WERI-Rb-1 (cell line): ENCODE data around the gene MAP4K3.

Source experiments
- DNase-seq: peaks from one replicate; pipeline ENCODE4 v3.0.0-alpha.2; 2020
- H3K27ac ChIP-seq: fragments of 250-450 bp; sonication (Bioruptor Pico); 2 replicates; pipeline ENCODE4 v1.5.1; 2020; ENCODE audit warnings: mild to moderate bottlenecking, moderate library complexity
- H3K27me3 ChIP-seq: fragments of 250-450 bp; sonication (Bioruptor Pico); 2 replicates; pipeline ENCODE4 v1.5.1; 2021; ENCODE audit warnings: mild to moderate bottlenecking, low read depth, moderate library complexity; ENCODE audit not compliant: insufficient read depth, severe bottlenecking
- H3K36me3 ChIP-seq: fragments of 250-450 bp; sonication (Bioruptor Pico); 2 replicates; pipeline ENCODE4 v1.5.1; 2020; ENCODE audit warnings: mild to moderate bottlenecking, moderate library complexity
- H3K4me3 ChIP-seq: 2 replicates; pipeline ENCODE4 v1.5.1; 2011; ENCODE audit warnings: low read depth, mild to moderate bottlenecking, control low read depth, low read length
- H3K9me3 ChIP-seq: fragments of 250-450 bp; sonication (Bioruptor Pico); 2 replicates; pipeline ENCODE4 v1.5.1; 2021; ENCODE audit warnings: mild to moderate bottlenecking, moderate library complexity; ENCODE audit not compliant: severe bottlenecking
- CTCF ChIP-seq: IDR thresholded peaks from 2 replicates; pipeline ENCODE4 v1.5.1; 2011; ENCODE audit warnings: low read depth, mild to moderate bottlenecking, control low read depth, inconsistent platforms, low read length

Gene MAP4K3

GRCh38 chr2:39469807-39470206, 32.7 kb upstream of the MAP4K3 start:
- no peak for TF ChIP-seq CTCF
- H3K27ac ChIP-seq: no peak overlapping the region

GRCh38 chr2:39468579-39469451, 31.7 kb upstream of the MAP4K3 start:
- TF ChIP-seq CTCF: no peak
- no peak overlapping the region for H3K4me3 ChIP-seq
- H3K36me3 ChIP-seq: no peaks in the 10 kb centered on the region
- H3K27me3 ChIP-seq: no peaks in the 10 kb centered on the region
- DNase-seq: no peak
- H3K9me3 ChIP-seq: no peaks in the 10 kb centered on the region
- H3K27ac ChIP-seq: no peak overlapping the region

More at GRCh38 chr2:39469807-39470206, 32.7 kb upstream of the MAP4K3 start:
- Histone ChIP-seq H3K27me3 (no peaks in the 10 kb centered on the region), H3K4me3 (no peak overlapping the region), H3K36me3 (no peaks in the 10 kb centered on the region), H3K9me3 (no peaks in the 10 kb centered on the region)
- no peak for DNase-seq

- Histone ChIP-seq H3K4me3 (no peak overlapping the region), H3K9me3 (no peaks in the 10 kb centered on the region), H3K27me3 (no peaks in the 10 kb centered on the region), H3K36me3 (no peaks in the 10 kb centered on the region), H3K27ac (no peak overlapping the region)
- no peak for DNase-seq
- no peak for TF ChIP-seq CTCF
Measured at GRCh38 chr2:39466311-39466710, 29.2 kb upstream of the MAP4K3 start.

DNA sequence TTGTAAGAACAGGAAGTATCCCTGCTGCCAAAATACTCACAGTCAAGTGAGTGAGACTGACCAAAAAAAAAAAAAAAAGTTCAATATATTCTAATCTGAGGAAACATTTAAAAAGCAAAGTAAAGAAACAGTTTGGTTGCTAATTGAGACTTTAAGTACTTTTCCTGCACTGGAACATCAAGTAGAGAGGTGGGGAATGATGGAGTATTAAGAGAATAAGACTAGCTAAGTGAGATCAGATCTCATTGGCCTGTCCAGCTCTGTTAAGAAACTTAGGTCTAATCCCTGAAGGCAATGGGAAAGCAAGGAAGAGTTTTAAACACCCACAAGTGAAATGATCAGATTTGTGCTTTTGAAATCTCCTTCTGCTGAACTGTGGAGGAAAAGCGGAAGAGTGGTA, 27.8 kb upstream of the MAP4K3 start:
- Histone ChIP-seq H3K27me3 (no peaks in the 10 kb centered on the region), H3K9me3 (no peaks in the 10 kb centered on the region), H3K36me3 (no peaks in the 10 kb centered on the region), H3K27ac (no peak overlapping the region), H3K4me3 (no peak overlapping the region)
- TF ChIP-seq CTCF: no peak
- DNase-seq: no peak

GRCh38 chr2:39455826-39456225, 18.7 kb upstream of the MAP4K3 start:
- Histone ChIP-seq H3K27ac (no peak overlapping the region), H3K27me3 (no peaks in the 10 kb centered on the region), H3K9me3 (peaks cover 2% of the 10 kb centered on the region), H3K36me3 (no peaks in the 10 kb centered on the region), H3K4me3 (no peak overlapping the region)
- no peak for TF ChIP-seq CTCF
- DNase-seq: no peak

GRCh38 chr2:39452396-39452795, 15.3 kb upstream of the MAP4K3 start:
- DNase-seq: no peak
- Histone ChIP-seq H3K36me3 (no peaks in the 10 kb centered on the region), H3K27me3 (no peaks in the 10 kb centered on the region), H3K27ac (no peak overlapping the region), H3K9me3 (no peaks in the 10 kb centered on the region), H3K4me3 (no peak overlapping the region)
- no peak for TF ChIP-seq CTCF
